OCI-LY7 (cell line): ENCODE results near the gene CLCN4. TPM values are rescaled to one million over a fixed set of nuclear protein-coding genes. Genes with fewer than 3 reads are reported as not detected.

Source experiments
- BruUV-seq: library from RNA; stranded (reverse); fragments of 400-500 nt; replicated peaks from 2 replicates; lab custom pipeline; 2021; lab: Mats Ljungman, UMichigan
- CTCF ChIA-PET: fragments of 300-600 bp; sonication (Branson Sonifier 250); formaldehyde crosslinking; loops from one replicate; lab custom pipeline; 2022; ENCODE audit warnings: antibody characterized with exemption; ENCODE audit not compliant: unreplicated experiment; lab: Charles Lee
- POLR2A ChIA-PET: fragments of 300-600 bp; sonication (Branson Sonifier 250); formaldehyde crosslinking; loops from one replicate; lab custom pipeline; 2022; ENCODE audit warnings: antibody characterized with exemption; lab: Charles Lee
- DNase-seq: peaks from one replicate; pipeline ENCODE4 v3.0.0-alpha.2; 2015; ENCODE audit warnings: low spot score
- H2AFZ ChIP-seq: fragments of 200-600 bp; sonication (generic), shearing (Covaris generic); 2 replicates; pipeline ENCODE4 v1.6.1; 2014; ENCODE audit warnings: mild to moderate bottlenecking, antibody characterized with exemption, low read length, moderate library complexity
- H3K27ac ChIP-seq: fragments of 200-600 bp; sonication (generic); 2 replicates; pipeline ENCODE4 v1.5.1; 2014; ENCODE audit warnings: mixed run types, low read depth, mild to moderate bottlenecking, moderate library complexity, low read length, inconsistent platforms; ENCODE audit not compliant: poor library complexity, severe bottlenecking
- H3K36me3 ChIP-seq: fragments of 200-600 bp; sonication (generic); 2 replicates; pipeline ENCODE4 v1.6.1; 2014; ENCODE audit warnings: mild to moderate bottlenecking, antibody characterized with exemption, low read length, moderate library complexity, mixed read lengths; ENCODE audit not compliant: insufficient read depth
- H3K4me1 ChIP-seq: fragments of 200-600 bp; sonication (generic); 2 replicates; pipeline ENCODE4 v1.5.1; 2014; ENCODE audit warnings: mild to moderate bottlenecking, low read length; ENCODE audit not compliant: insufficient read depth, poor library complexity, severe bottlenecking
- H3K4me2 ChIP-seq: fragments of 200-600 bp; sonication (generic); 2 replicates; pipeline ENCODE4 v1.6.1; 2014; ENCODE audit warnings: mild to moderate bottlenecking, low read length
- H3K4me3 ChIP-seq: fragments of 200-600 bp; sonication (generic); 2 replicates; pipeline ENCODE4 v1.5.1; 2014; ENCODE audit warnings: mild to moderate bottlenecking, low read depth, low read length; ENCODE audit not compliant: poor library complexity, severe bottlenecking
- H3K79me2 ChIP-seq: fragments of 200-600 bp; sonication (generic); 2 replicates; pipeline ENCODE4 v1.6.1; 2016; ENCODE audit warnings: low read depth, mild to moderate bottlenecking, low read length, moderate library complexity, mixed read lengths; ENCODE audit not compliant: insufficient read depth
- H3K9me2 ChIP-seq: fragments of 200-600 bp; sonication (generic); 2 replicates; pipeline ENCODE4 v1.6.1; 2016; ENCODE audit warnings: mild to moderate bottlenecking, low read length, mixed read lengths; ENCODE audit not compliant: insufficient read depth
- H3K9me3 ChIP-seq: fragments of 200-600 bp; sonication (generic); 2 replicates; pipeline ENCODE4 v1.6.1; 2014; ENCODE audit warnings: mild to moderate bottlenecking, mixed run types, low read length, mixed read lengths
- H4K20me1 ChIP-seq: fragments of 200-600 bp; sonication (generic); 2 replicates; pipeline ENCODE4 v1.6.1; 2014; ENCODE audit warnings: mild to moderate bottlenecking, antibody characterized with exemption, low read length, moderate library complexity, mixed read lengths; ENCODE audit not compliant: insufficient read depth
- EZH2phosphoT487 ChIP-seq: fragments of 200-600 bp; sonication (generic); IDR thresholded peaks from 2 replicates; pipeline ENCODE4 v1.6.1; 2018; ENCODE audit warnings: low read depth, borderline replicate concordance, mild to moderate bottlenecking, mixed run types, antibody characterized with exemption, low read length, moderate library complexity, mixed read lengths
- intact Hi-C: fragments of 100-400 bp; cut with micrococcal nuclease; formaldehyde crosslinking; loops from one replicate; pipeline ENCODE4 v1.10.0; 2022; ENCODE audit not compliant: unreplicated experiment
- total RNA-seq, 2 experiments: library from RNA; depleted of rRNA in 1 of 2; stranded (reverse); fragments of >200 nt in 1 of 2; shearing (Covaris generic) in 1 of 2; gene quantifications; 2 replicates each; pipeline ENCODE4 v1.2.3, GENCODE V29; 2014 to 2022
- TF ChIP-seq, protein P1 (sequence below): fragments of 200-600 bp; sonication (generic); conservative IDR thresholded peaks from 2 replicates; pipeline ENCODE4 v1.5.1; 2014; ENCODE audit warnings: mild to moderate bottlenecking, antibody characterized with exemption, low read length, moderate library complexity, mixed read lengths

Gene CLCN4
- total RNA-seq, 2 experiments from 2014 or later = 7.8 to 9.7 TPM

- Histone ChIP-seq H3K79me2 (no peaks in the 10 kb centered on the region), H4K20me1 (no peaks in the 10 kb centered on the region), H3K36me3 (no peaks in the 10 kb centered on the region), H2AFZ (no peak overlapping the region), H3K9me3 (no peaks in the 10 kb centered on the region), H3K4me1 (no peaks in the 10 kb centered on the region), H3K9me2 (no peaks in the 10 kb centered on the region), H3K4me3 (no peak overlapping the region), H3K4me2 (no peak overlapping the region), H3K27ac (no peak overlapping the region)
- BruUV-seq = no TSS peak
- POLR2A ChIA-PET = interaction anchor here (0.6 kb wide), 1 partner anchor 52 kb away, joined by 6 read pairs; no protein-coding TSS in a partner anchor
- CTCF ChIA-PET = no interaction called here
- intact Hi-C loops = no loop called here
- TF ChIP-seq EZH2phosphoT487 = no peak
- TF ChIP-seq, protein P1, sequence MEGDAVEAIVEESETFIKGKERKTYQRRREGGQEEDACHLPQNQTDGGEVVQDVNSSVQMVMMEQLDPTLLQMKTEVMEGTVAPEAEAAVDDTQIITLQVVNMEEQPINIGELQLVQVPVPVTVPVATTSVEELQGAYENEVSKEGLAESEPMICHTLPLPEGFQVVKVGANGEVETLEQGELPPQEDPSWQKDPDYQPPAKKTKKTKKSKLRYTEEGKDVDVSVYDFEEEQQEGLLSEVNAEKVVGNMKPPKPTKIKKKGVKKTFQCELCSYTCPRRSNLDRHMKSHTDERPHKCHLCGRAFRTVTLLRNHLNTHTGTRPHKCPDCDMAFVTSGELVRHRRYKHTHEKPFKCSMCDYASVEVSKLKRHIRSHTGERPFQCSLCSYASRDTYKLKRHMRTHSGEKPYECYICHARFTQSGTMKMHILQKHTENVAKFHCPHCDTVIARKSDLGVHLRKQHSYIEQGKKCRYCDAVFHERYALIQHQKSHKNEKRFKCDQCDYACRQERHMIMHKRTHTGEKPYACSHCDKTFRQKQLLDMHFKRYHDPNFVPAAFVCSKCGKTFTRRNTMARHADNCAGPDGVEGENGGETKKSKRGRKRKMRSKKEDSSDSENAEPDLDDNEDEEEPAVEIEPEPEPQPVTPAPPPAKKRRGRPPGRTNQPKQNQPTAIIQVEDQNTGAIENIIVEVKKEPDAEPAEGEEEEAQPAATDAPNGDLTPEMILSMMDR = no peak
- no peak for DNase-seq
Observed at GRCh38 chrX:10172877-10173276, 16.1 kb downstream of the CLCN4 start.

DNA sequence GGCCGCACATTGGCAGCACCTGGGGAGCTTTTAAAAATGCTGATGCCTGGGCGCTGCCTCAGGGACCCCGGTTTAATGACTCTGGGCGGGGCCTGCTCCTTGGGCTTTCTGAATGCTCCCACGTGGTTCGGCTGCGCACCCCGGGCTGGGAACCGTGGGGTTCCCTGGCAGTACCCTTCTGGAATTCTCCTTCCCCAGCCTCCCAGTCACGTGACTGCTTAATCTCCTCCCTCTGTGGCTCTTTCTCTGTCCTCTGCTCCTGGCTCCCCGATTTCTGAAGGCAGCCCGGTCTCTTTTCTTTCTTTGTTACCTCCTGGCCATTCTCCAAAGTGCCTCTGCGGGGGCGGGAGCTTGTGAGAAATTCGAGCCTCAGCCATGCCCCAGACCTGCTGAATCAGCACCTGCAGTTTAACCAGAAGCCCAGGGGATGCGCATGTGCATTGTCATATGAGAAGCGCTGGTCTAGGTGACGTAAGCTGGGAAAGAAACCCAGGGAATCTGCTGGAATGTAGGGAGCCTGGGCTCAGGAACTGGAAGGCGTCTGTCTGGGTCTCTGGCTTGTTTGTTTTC is 16.6 kb downstream of the CLCN4 start:
- no peak overlapping the region for H2AFZ ChIP-seq
- no TSS peak for BruUV-seq
- TF ChIP-seq, protein P1 = no peak
- TF ChIP-seq EZH2phosphoT487 = no peak
- no peak for DNase-seq
- no peak overlapping the region for H3K4me2 ChIP-seq
- CTCF ChIA-PET = no interaction called here
- intact Hi-C loops = no loop called here
- H3K9me3 ChIP-seq = no peaks in the 10 kb centered on the region
- no peaks in the 10 kb centered on the region for H3K4me1 ChIP-seq
- no peaks in the 10 kb centered on the region for H4K20me1 ChIP-seq
- H3K79me2 ChIP-seq = no peaks in the 10 kb centered on the region
- no peak overlapping the region for H3K27ac ChIP-seq
- POLR2A ChIA-PET = interaction anchor here (1.1 kb wide), 1 partner anchor 182 kb away, joined by 4 read pairs; no protein-coding TSS in a partner anchor
- H3K9me2 ChIP-seq = no peaks in the 10 kb centered on the region
- H3K4me3 ChIP-seq = no peak overlapping the region
- H3K36me3 ChIP-seq = no peaks in the 10 kb centered on the region

DNA sequence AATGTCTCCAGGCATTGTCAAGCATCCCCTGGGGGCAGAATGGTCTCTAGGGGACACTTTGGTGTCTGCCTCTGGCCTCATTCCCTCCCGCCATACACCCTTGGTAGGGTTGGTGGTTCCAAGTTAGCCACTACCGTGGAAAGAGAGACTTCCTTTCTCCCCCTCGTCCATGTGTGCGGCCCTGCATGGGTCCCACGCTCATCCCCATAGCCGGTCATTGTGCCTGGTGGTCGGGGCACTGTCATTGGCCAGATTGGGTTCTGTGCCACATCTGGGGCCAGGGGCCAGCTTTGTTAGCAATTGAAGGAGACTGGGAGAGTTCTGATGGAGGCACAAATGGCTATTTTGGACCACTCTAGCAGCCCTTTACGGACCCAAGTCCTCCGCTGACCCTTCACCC is 17.3 kb downstream of the CLCN4 start:
- no peak overlapping the region for H3K27ac ChIP-seq
- H3K4me2 ChIP-seq = no peak overlapping the region
- no peaks in the 10 kb centered on the region for H4K20me1 ChIP-seq
- intact Hi-C loops = no loop called here
- DNase-seq = no peak
- no peaks in the 10 kb centered on the region for H3K36me3 ChIP-seq
- H3K4me3 ChIP-seq = no peak overlapping the region
- ChIA-PET CTCF (no interaction called here), POLR2A (interaction anchor here (1.1 kb wide), 1 partner anchor 183 kb away, joined by 4 read pairs; no protein-coding TSS in a partner anchor)
- no peaks in the 10 kb centered on the region for H3K9me2 ChIP-seq
- H2AFZ ChIP-seq = no peak overlapping the region
- no peak for TF ChIP-seq EZH2phosphoT487
- TF ChIP-seq, protein P1 = no peak
- no TSS peak for BruUV-seq
- no peaks in the 10 kb centered on the region for H3K9me3 ChIP-seq
- no peaks in the 10 kb centered on the region for H3K79me2 ChIP-seq
- H3K4me1 ChIP-seq = no peaks in the 10 kb centered on the region
